Caco-2 (cell line): ENCODE measurements around the gene C5orf63. TPM values are rescaled to one million over a fixed set of nuclear protein-coding genes. Genes with fewer than 3 reads are reported as not detected.

Experiments
- BruUV-seq: library from RNA; stranded (reverse); fragments of 400-500 nt; replicated peaks from 2 replicates; lab custom pipeline; 2021; lab: Mats Ljungman, UMichigan
- CTCF ChIA-PET: fragments of 300-600 bp; sonication (Branson Sonifier 250); formaldehyde crosslinking; loops from one replicate; lab custom pipeline; 2022; ENCODE audit warnings: antibody characterized with exemption; lab: Charles Lee
- POLR2A ChIA-PET: fragments of 300-600 bp; sonication (Branson Sonifier 250); formaldehyde crosslinking; loops from one replicate; lab custom pipeline; 2022; ENCODE audit warnings: antibody characterized with exemption; lab: Charles Lee
- DNase-seq, 2 experiments: peaks; one replicate each; pipeline versions ENCODE4 v3.0.0 to v3.0.0-alpha.2; 2020 to 2022
- H3K27me3 ChIP-seq: replicated peaks from 2 replicates; pipeline ENCODE4 v1.6.0; 2011; ENCODE audit warnings: low read length; ENCODE audit not compliant: control insufficient read depth, insufficient read depth
- H3K36me3 ChIP-seq: 2 replicates; pipeline ENCODE4 v1.5.1; 2011; ENCODE audit warnings: low read length; ENCODE audit not compliant: control insufficient read depth, insufficient read depth
- H3K4me1 ChIP-seq: fragments of 250-450 bp; sonication (Bioruptor Pico); 2 replicates; pipeline ENCODE4 v1.5.1; 2020; ENCODE audit warnings: mild to moderate bottlenecking
- H3K4me3 ChIP-seq: 2 replicates; pipeline ENCODE4 v1.5.1; 2011; ENCODE audit warnings: low read depth, mild to moderate bottlenecking, control low read depth, low read length
- H3K9me3 ChIP-seq: fragments of 250-450 bp; sonication (Bioruptor Pico); 2 replicates; pipeline ENCODE4 v1.5.1; 2020; ENCODE audit warnings: mild to moderate bottlenecking, moderate library complexity
- H3K27ac Mint-ChIP-seq: one replicate; pipeline ENCODE4 v1.8.0; 2022; ENCODE audit warnings: mixed read lengths; ENCODE audit not compliant: unreplicated experiment
- H3K27me3 Mint-ChIP-seq: one replicate; pipeline ENCODE4 v1.8.0; 2022; ENCODE audit warnings: mixed read lengths; ENCODE audit not compliant: insufficient read depth, unreplicated experiment
- H3K36me3 Mint-ChIP-seq: one replicate; pipeline ENCODE4 v1.8.0; 2022; ENCODE audit warnings: mild to moderate bottlenecking, mixed read lengths; ENCODE audit not compliant: insufficient read depth, unreplicated experiment
- H3K4me1 Mint-ChIP-seq: one replicate; pipeline ENCODE4 v1.8.0; 2022; ENCODE audit warnings: low read depth, mixed read lengths; ENCODE audit not compliant: unreplicated experiment
- H3K4me3 Mint-ChIP-seq: one replicate; pipeline ENCODE4 v1.8.0; 2022; ENCODE audit warnings: mild to moderate bottlenecking, moderate library complexity, mixed read lengths; ENCODE audit not compliant: unreplicated experiment
- H3K9me3 Mint-ChIP-seq: one replicate; pipeline ENCODE4 v1.8.0; 2022; ENCODE audit warnings: mixed read lengths; ENCODE audit not compliant: unreplicated experiment
- CTCF ChIP-seq, 2 experiments: fragments of 200-600 bp in 1 of 2; IDR thresholded peaks; 1 replicate in 1 of 2; 2 replicates in 1 of 2; pipeline versions ENCODE4 v1.5.1 to v1.8.0; 2011 to 2022; ENCODE audit warnings: antibody characterized with exemption in 1 of 2, control low read depth in 1 of 2, inconsistent platforms in 1 of 2, low read depth in 1 of 2, low read length in 1 of 2, mild to moderate bottlenecking in 1 of 2, moderate library complexity in 1 of 2; ENCODE audit not compliant: insufficient read depth in 1 of 2, severe bottlenecking in 1 of 2, unreplicated experiment in 1 of 2
- intact Hi-C: fragments of 100-400 bp; cut with micrococcal nuclease; formaldehyde crosslinking; loops from one replicate; pipeline ENCODE4 v1.10.0; 2022; ENCODE audit not compliant: unreplicated experiment
- total RNA-seq: library from RNA; stranded (reverse); gene quantifications from 2 replicates; pipeline ENCODE4 v1.2.3, GENCODE V29; 2022

The C5orf63 gene
- total RNA-seq, 1 experiment from 2014 or later, result 10.5 TPM

DNA sequence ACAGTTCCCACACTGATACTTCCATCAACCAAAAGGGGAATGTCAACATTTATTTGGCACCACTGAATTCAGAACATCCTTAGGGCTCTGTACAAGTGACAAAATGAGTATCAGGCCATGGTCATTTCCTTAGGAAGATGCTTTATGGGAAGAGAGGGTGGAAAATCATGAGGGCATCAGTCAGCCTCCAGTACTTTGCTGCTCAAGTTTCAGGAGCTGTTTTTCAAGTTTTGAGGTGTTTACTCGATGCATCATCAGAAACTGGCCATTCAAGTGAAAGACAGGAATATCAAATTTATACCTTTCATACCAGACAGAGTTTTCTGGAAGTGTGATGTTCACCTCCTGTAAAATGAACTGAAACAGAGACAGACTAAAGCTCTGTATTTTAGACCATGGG is 21.7 kb downstream of the C5orf63 start:
- intact Hi-C loops, result no loop called here
- TF ChIP-seq CTCF (IDR thresholded peaks at IDR 0.05; ENCODE audit: insufficient read depth in 1 of 2, low read depth in 1 of 2, low read length in 1 of 2, severe bottlenecking in 1 of 2, unreplicated experiment in 1 of 2), result no peak
- Histone ChIP-seq H3K9me3 (no peaks in the 10 kb centered on the region), H3K36me3 (no peaks in the 10 kb centered on the region), H3K4me3 (no peak overlapping the region), H3K4me1 (no peaks in the 10 kb centered on the region), H3K27me3 (no peaks in the 10 kb centered on the region)
- Mint-ChIP-seq H3K27ac (no peak overlapping the region), H3K9me3 (no peaks in the 10 kb centered on the region), H3K36me3 (no peaks in the 10 kb centered on the region), H3K4me3 (no peak overlapping the region), H3K27me3 (no peaks in the 10 kb centered on the region), H3K4me1 (no peaks in the 10 kb centered on the region)
- ChIA-PET CTCF (no interaction called here), POLR2A (no interaction called here)
- no peak for DNase-seq
- no TSS peak for BruUV-seq

- CTCF ChIA-PET, result no interaction called here
- H3K4me3 Mint-ChIP-seq, result no peak overlapping the region
- H3K36me3 ChIP-seq, result no peaks in the 10 kb centered on the region
- no peaks in the 10 kb centered on the region for H3K9me3 ChIP-seq
- no peaks in the 10 kb centered on the region for H3K27me3 Mint-ChIP-seq
- no peaks in the 10 kb centered on the region for H3K27me3 ChIP-seq
- no peaks in the 10 kb centered on the region for H3K4me1 ChIP-seq
- no peaks in the 10 kb centered on the region for H3K4me1 Mint-ChIP-seq
- H3K4me3 ChIP-seq, result no peak overlapping the region
- no peak for TF ChIP-seq CTCF (IDR thresholded peaks at IDR 0.05; ENCODE audit: insufficient read depth in 1 of 2, low read depth in 1 of 2, low read length in 1 of 2, severe bottlenecking in 1 of 2, unreplicated experiment in 1 of 2)
- intact Hi-C loops, result no loop called here
- BruUV-seq, result no TSS peak
- H3K36me3 Mint-ChIP-seq, result no peaks in the 10 kb centered on the region
- no peak for DNase-seq
- POLR2A ChIA-PET, result no interaction called here
- no peaks in the 10 kb centered on the region for H3K9me3 Mint-ChIP-seq
- H3K27ac Mint-ChIP-seq, result no peak overlapping the region
Measured at GRCh38 chr5:127046343-127047072, 26.8 kb downstream of the C5orf63 start.

- intact Hi-C loops, result no loop called here
- H3K9me3 ChIP-seq, result no peaks in the 10 kb centered on the region
- H3K36me3 ChIP-seq, result no peaks in the 10 kb centered on the region
- ChIA-PET POLR2A (no interaction called here), CTCF (no interaction called here)
- no peaks in the 10 kb centered on the region for H3K27me3 ChIP-seq
- no peak overlapping the region for H3K27ac Mint-ChIP-seq
- no peaks in the 10 kb centered on the region for H3K36me3 Mint-ChIP-seq
- H3K4me1 Mint-ChIP-seq, result no peaks in the 10 kb centered on the region
- no peaks in the 10 kb centered on the region; the same call in 1 of the 2 replicates for H3K4me1 ChIP-seq
- H3K4me3 ChIP-seq, result no peak overlapping the region
- no peaks in the 10 kb centered on the region for H3K9me3 Mint-ChIP-seq
- H3K27me3 Mint-ChIP-seq, result no peaks in the 10 kb centered on the region
- no peak for DNase-seq
- no TSS peak for BruUV-seq
- TF ChIP-seq CTCF (IDR thresholded peaks at IDR 0.05; ENCODE audit: insufficient read depth in 1 of 2, low read depth in 1 of 2, low read length in 1 of 2, severe bottlenecking in 1 of 2, unreplicated experiment in 1 of 2), result no peak
- no peak overlapping the region for H3K4me3 Mint-ChIP-seq
Measured at GRCh38 chr5:127042593-127042992, 30.7 kb downstream of the C5orf63 start.
